KOPT-K1 (cell line): ENCODE data around the gene JUN.
"Not testable (repeated sequence)": the region's sequence is repeated elsewhere in the genome, so short reads cannot be mapped to it uniquely, and the experiment has no call there.

Experiments
- H3K27ac ChIP-seq: fragments of 200-600 bp; sonication (generic); 2 replicates; pipeline ENCODE4 v1.5.1; 2016; ENCODE audit warnings: antibody characterized with exemption, mild to moderate bottlenecking, low read depth, low read length; ENCODE audit not compliant: poor library complexity, severe bottlenecking
- H3K36me3 ChIP-seq: fragments of 200-600 bp; sonication (generic); 2 replicates; pipeline ENCODE4 v1.5.1; 2017; ENCODE audit warnings: antibody characterized with exemption, mild to moderate bottlenecking, low read length, moderate library complexity; ENCODE audit not compliant: insufficient read depth
- H3K9me3 ChIP-seq: fragments of 200-600 bp; sonication (generic); 2 replicates; pipeline ENCODE4 v1.5.1; 2017; ENCODE audit warnings: antibody characterized with exemption, low read length, mild to moderate bottlenecking; ENCODE audit not compliant: insufficient read depth, poor library complexity, severe bottlenecking

JUN gene

GRCh38 chr1:58814251-58815068 lies 30.6 kb upstream of the JUN start:
- no peaks in the 10 kb centered on the region for H3K36me3 ChIP-seq
- no peaks in the 10 kb centered on the region for H3K9me3 ChIP-seq
- no peak overlapping the region for H3K27ac ChIP-seq

GRCh38 chr1:58813801-58814200 lies 30.0 kb upstream of the JUN start:
- H3K36me3 ChIP-seq = no peaks in the 10 kb centered on the region
- no peak overlapping the region for H3K27ac ChIP-seq
- no peaks in the 10 kb centered on the region for H3K9me3 ChIP-seq

GRCh38 chr1:58813361-58813760 lies 29.5 kb upstream of the JUN start:
- Histone ChIP-seq H3K36me3 (no peaks in the 10 kb centered on the region), H3K9me3 (no peaks in the 10 kb centered on the region), H3K27ac (no peak overlapping the region)

GRCh38 chr1:58812926-58813325 lies 29.1 kb upstream of the JUN start:
- Histone ChIP-seq H3K27ac (no peak overlapping the region), H3K36me3 (no peaks in the 10 kb centered on the region), H3K9me3 (no peaks in the 10 kb centered on the region)

- Histone ChIP-seq H3K27ac (no peak overlapping the region), H3K9me3 (no peaks in the 10 kb centered on the region), H3K36me3 (no peaks in the 10 kb centered on the region)
Measured at GRCh38 chr1:58812468-58812867, 28.6 kb upstream of the JUN start.

- no peak overlapping the region for H3K27ac ChIP-seq
- no peaks in the 10 kb centered on the region for H3K36me3 ChIP-seq
- H3K9me3 ChIP-seq = no peaks in the 10 kb centered on the region
Measured at GRCh38 chr1:58811303-58811702, 27.5 kb upstream of the JUN start.

GRCh38 chr1:58809325-58810010 lies 25.6 kb upstream of the JUN start:
- H3K27ac ChIP-seq = no peak overlapping the region
- H3K36me3 ChIP-seq = no peaks in the 10 kb centered on the region
- H3K9me3 ChIP-seq = no peaks in the 10 kb centered on the region

- no peak overlapping the region for H3K27ac ChIP-seq
- no peaks in the 10 kb centered on the region for H3K9me3 ChIP-seq
- no peaks in the 10 kb centered on the region for H3K36me3 ChIP-seq
Measured at GRCh38 chr1:58808077-58808476, 24.2 kb upstream of the JUN start.

- H3K36me3 ChIP-seq = no peaks in the 10 kb centered on the region
- H3K27ac ChIP-seq = no peak overlapping the region
- no peaks in the 10 kb centered on the region for H3K9me3 ChIP-seq
Measured at GRCh38 chr1:58805716-58806571, 22.1 kb upstream of the JUN start.

- Histone ChIP-seq H3K9me3 (no peaks in the 10 kb centered on the region), H3K36me3 (no peaks in the 10 kb centered on the region), H3K27ac (no peak overlapping the region)
Measured at GRCh38 chr1:58804853-58805565, 21.2 kb upstream of the JUN start.

GRCh38 chr1:58803858-58804257 lies 20.0 kb upstream of the JUN start:
- Histone ChIP-seq H3K9me3 (no peaks in the 10 kb centered on the region), H3K36me3 (no peaks in the 10 kb centered on the region), H3K27ac (no peak overlapping the region)

- Histone ChIP-seq H3K27ac (no peak overlapping the region), H3K36me3 (no peaks in the 10 kb centered on the region), H3K9me3 (no peaks in the 10 kb centered on the region)
Measured at GRCh38 chr1:58802640-58803399, 19.0 kb upstream of the JUN start.

GRCh38 chr1:58801286-58801685 lies 17.4 kb upstream of the JUN start:
- not testable (repeated sequence) for H3K9me3 ChIP-seq, H3K27ac ChIP-seq, H3K36me3 ChIP-seq

- no peaks in the 10 kb centered on the region for H3K9me3 ChIP-seq
- no peak overlapping the region for H3K27ac ChIP-seq
- no peaks in the 10 kb centered on the region for H3K36me3 ChIP-seq
Measured at GRCh38 chr1:58799650-58800049, 15.8 kb upstream of the JUN start.
